GM12874 (cell line): ENCODE measurements around the gene LCOR.

ENCODE experiments used
- CTCF ChIP-seq: IDR thresholded peaks from 2 replicates; pipeline ENCODE4 v1.5.1; 2011; ENCODE audit warnings: low read depth, mild to moderate bottlenecking, control low read depth, low read length, moderate library complexity; ENCODE audit not compliant: insufficient read depth

The LCOR gene

GRCh38 chr10:96832721-96833219 is 672 bp downstream of the LCOR start:
- no peak for TF ChIP-seq CTCF

- TF ChIP-seq CTCF = no peak
Measured at GRCh38 chr10:96833220-96834001, 1.3 kb downstream of the LCOR start.

GRCh38 chr10:96834120-96834519 is 2.0 kb downstream of the LCOR start:
- no peak for TF ChIP-seq CTCF

- TF ChIP-seq CTCF = no peak
Measured at GRCh38 chr10:96835899-96836298, 3.8 kb downstream of the LCOR start.

- no peak for TF ChIP-seq CTCF
Measured at GRCh38 chr10:96838529-96838928, 6.4 kb downstream of the LCOR start.

- no peak for TF ChIP-seq CTCF
Measured at GRCh38 chr10:96840841-96841518, 8.9 kb downstream of the LCOR start.

GRCh38 chr10:96842896-96843723 is 11.0 kb downstream of the LCOR start:
- no peak for TF ChIP-seq CTCF
